DMS 273 treated with DMSO at 0.1 percent for 48 hours (cell line): ENCODE measurements around the gene TTLL13.
"Not testable (repeated sequence)": the region's sequence is repeated elsewhere in the genome, so short reads cannot be mapped to it uniquely, and the experiment has no call there.

Source experiments
- DNase-seq: peaks from one replicate; lab custom pipeline; 2025; lab: John Stamatoyannopoulos, UW

The TTLL13 gene

GRCh38 chr15:90287101-90287500, 37.7 kb downstream of the TTLL13 start:
- no peak for DNase-seq

DNA sequence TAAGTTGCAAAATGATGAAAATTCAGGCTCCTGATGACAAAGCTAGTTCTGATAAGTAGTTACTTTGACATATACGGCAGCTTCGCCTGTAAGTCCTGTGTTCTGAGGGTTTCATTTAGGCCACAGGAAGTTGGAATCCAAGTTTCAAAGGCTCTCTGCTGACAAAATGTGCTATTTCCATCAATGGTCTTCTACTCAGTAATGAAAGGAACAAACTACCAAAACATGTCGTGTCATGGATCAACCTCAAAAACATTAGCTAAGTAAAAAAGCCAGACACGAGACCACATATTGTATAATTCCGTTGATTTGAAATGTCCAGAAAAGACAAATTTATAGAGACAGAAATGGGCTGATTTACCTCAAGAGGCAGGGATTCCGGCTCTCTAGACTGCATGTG, 38.6 kb downstream of the TTLL13 start:
- no peak for DNase-seq

DNA sequence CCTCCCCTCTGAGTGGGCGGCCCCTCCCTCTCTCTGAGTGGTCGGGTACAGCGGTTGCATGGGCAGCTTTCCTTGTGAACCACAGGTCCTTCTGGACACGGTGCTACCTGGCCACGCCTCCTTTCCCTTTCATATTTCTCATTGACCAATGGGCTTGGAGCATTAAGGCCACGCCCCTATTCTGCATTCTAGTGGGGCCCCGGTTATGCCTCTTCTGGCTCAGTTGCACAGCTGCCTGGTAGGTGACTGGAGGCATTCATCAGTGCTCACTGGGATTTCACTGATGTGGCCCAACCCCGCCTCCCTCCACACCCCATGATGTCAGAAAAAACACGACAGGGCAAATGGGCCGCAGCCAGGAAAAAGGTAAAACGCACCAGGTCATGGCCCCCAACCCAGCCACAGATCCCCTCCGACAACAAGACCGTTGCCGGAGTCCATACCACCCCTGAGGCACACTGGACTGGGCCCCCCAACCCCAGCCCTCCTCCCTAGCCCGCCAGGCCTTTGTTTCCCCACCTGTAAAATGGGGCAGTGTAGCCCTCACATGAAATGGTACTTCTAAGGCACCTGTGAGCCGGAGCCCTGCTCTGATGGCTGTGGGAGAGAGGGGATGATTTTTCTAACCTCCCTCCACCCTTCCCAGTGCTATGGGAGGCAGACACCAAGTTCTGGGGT, 42.5 kb downstream of the TTLL13 start:
- no peak for DNase-seq

DNA sequence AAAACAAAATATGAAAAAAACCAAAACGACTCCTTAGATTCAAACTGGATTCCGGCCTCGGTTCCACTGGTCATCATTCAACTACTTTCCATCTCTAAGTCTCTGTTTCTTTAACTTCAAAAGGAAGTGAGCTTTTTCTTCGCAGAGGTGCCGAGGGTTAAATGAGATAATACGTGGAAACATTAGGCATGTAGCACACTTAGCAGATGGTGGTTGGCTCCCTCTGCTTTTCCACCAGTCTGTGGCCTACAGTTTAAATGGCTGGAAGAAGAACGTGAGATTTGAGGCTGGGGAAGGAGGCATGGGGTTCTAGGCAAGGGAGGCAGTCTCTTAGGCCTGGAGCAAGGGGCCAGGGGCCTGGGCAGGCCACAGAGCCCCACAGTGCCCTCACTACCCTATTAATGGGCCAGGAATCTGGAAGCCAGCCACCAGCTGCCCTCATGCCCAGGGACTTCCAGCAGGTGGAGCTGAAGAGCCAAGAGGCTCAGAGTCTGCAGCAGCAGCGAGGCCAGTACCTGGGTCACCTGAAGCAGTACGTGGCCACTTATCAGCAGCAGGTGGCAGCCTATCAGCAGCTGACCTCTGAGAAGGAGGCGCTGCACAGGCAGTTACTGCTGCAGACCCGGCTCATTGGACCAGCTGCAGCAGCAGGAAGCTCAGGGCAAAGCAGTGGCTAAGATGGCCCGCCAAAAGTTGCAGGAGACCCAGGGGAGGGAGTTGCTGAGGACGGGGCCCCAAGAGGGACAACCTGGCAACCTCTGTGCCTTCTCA, 43.9 kb downstream of the TTLL13 start:
- DNase-seq: not testable (repeated sequence)

DNA sequence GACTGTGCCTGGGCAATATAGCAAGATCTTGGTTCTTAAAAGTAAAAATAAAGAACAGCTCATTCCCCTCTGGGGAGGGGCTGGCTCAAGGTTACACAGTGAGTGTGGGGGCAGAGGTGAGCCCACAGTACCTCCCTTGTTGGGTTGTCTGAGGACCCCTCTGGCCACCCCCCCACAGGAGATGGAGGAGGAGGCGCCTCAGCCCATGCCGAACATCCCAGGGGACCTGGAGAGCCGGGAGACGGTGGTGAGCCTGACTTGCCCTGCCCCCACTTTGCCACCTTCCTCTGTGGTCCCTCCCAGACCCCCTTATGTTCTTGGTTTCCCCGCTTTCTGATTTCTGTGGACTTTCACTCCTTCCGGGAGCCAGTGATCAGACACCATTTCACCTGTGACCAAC, 44.8 kb downstream of the TTLL13 start:
- no peak for DNase-seq

- DNase-seq: no peak
These were observed 45.4 kb downstream of the TTLL13 start for GRCh38 chr15:90294601-90295269.

DNA sequence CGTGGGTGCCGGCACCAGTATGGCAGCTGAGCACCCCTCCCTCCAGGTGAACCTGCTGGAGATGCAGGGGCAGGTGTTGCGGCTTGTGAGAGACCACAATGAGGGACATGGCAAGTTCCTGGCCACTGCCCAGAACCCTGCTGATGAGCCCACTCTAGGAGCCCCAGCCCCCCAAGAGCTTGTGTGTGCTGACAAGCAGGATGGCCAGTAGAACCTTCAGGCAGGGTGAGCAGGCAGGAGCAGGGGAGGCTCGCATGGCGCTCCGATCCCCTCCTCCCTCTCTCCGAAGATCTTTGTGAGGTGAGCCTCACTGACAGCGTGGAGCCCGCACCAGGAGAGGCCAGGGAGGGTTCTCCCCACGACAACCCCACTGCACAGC, 45.9 kb downstream of the TTLL13 start:
- no peak for DNase-seq

GRCh38 chr15:90296316-90296884, 47.0 kb downstream of the TTLL13 start:
- DNase-seq: not testable (repeated sequence)

- DNase-seq: no peak
These were observed 47.7 kb downstream of the TTLL13 start for GRCh38 chr15:90297021-90297420.

- no peak for DNase-seq
These were observed 51.2 kb downstream of the TTLL13 start for GRCh38 chr15:90300541-90300940.

GRCh38 chr15:90300988-90301706, 51.8 kb downstream of the TTLL13 start:
- DNase-seq: no peak

- DNase-seq: no peak
These were observed 52.4 kb downstream of the TTLL13 start for GRCh38 chr15:90301707-90302300.

DNA sequence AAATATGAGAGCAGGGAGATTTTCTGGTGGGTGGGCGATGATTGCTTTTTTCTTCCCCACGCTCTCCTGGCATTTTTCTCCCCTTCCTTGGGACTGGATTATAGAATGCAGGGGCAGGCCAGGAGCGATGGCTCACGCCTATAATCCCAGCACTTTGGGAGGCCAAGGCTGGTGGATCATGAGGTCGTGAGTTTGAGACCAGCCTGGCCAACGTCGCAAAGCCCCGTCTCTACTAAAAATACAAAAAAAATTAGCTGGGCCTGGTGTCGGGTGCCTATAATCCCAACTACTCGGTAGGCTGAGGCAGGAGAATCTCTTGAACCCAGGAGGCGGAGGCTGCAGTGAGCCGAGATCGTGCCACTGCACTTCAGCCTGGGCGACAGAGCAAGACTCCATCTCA, 56.0 kb downstream of the TTLL13 start:
- not testable (repeated sequence) for DNase-seq

DNA sequence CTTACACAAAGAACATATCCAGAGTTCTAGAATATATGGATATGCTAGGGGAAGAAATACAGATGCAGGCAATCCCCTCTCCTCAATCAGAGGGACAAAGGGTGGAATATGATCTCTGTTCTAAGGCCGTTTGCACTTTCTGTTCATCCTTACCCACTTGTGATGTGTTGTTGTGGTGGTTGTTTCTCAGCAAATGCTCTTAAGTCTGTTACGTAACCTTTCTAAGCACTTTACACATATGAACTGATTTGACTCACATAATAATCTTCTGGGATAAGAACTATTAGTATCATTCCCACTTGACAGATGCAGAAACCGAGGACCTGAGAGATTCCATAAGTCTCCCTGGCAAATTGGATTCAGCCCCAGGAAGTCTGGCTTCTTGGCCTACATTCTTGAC, 56.6 kb downstream of the TTLL13 start:
- DNase-seq: no peak

DNA sequence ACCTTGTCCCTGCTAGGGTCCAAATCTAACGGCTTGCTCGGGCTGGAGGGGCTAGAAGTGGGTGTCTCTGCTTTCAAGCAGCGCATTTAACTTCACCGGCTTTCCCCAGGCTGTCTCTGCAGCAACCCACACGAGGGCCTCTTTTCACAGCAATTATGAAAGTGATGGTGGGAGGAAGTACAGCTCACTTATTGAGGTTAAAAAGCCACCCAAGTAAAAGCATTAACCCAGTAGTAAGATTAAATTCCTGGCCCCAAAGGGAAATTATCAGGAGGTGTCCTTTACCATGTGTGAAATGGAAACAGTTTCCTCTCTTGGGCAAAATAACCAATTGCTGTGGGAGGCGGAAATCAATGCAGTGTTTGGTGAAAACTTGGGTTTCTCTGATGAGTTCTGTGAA, 57.2 kb downstream of the TTLL13 start:
- DNase-seq: no peak

GRCh38 chr15:90307661-90308060, 58.3 kb downstream of the TTLL13 start:
- DNase-seq: no peak

GRCh38 chr15:90309020-90309419, 59.7 kb downstream of the TTLL13 start:
- no peak for DNase-seq
